GM13977 (cell line): ENCODE results near the gene CREB3L2.
"Not testable (repeated sequence)": the region's sequence is repeated elsewhere in the genome, so short reads cannot be mapped to it uniquely, and the experiment has no call there.

Experiments
- DNase-seq: peaks from one replicate; pipeline ENCODE4 v3.0.0; 2012; ENCODE audit warnings: low spot score
- CTCF ChIP-seq: IDR thresholded peaks from 2 replicates; pipeline ENCODE4 v1.5.1; 2012; ENCODE audit warnings: mild to moderate bottlenecking, control low read depth; ENCODE audit not compliant: insufficient read depth; ENCODE audit errors: extremely low read depth, missing control alignments
- in situ Hi-C: fragments of 300-500 bp; cut with MboI; formaldehyde crosslinking; loops from one replicate; pipeline ENCODE4 v1.12.0; 2022; ENCODE audit warnings: low sequenced_read_pairs, low pct_unique_long_range_greater_than_20kb, mixed read lengths, inconsistent platforms; ENCODE audit not compliant: unreplicated experiment

Gene CREB3L2

GRCh38 chr7:137968890-137969289 is 33.0 kb downstream of the CREB3L2 start:
- TF ChIP-seq CTCF = no peak
- DNase-seq = no peak
- in situ Hi-C loops = no loop called here

GRCh38 chr7:137968339-137968738 is 33.5 kb downstream of the CREB3L2 start:
- DNase-seq, in situ Hi-C loops: not testable (repeated sequence)

GRCh38 chr7:137967143-137968018 is 34.5 kb downstream of the CREB3L2 start:
- in situ Hi-C loops = no loop called here
- TF ChIP-seq CTCF = no peak
- no peak for DNase-seq

DNA sequence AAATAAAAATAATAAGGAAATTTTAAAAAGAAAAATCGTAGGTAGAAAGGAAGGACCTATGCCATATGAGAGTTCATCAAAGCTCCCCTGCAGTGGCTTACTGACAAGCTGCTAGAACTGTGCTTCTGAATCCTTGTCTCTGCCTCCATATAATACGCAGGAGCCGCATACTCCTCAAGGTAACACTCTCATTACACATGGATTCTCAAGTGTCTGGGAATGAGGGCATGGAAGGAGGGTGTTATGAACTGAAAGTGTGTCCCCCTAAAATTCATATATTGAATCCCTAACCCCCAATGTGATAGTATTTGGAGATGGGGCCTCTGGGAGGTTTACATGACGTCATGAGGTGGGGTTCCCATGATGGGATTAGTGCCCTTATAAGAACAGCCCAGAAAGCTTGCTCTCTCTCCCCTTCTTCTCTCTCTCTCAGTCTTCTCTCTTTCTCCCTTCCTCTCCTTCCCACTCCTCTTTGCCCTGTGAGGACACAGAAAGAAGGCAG is 35.2 kb downstream of the CREB3L2 start:
- in situ Hi-C loops = no loop called here
- DNase-seq = no peak
- TF ChIP-seq CTCF = no peak

DNA sequence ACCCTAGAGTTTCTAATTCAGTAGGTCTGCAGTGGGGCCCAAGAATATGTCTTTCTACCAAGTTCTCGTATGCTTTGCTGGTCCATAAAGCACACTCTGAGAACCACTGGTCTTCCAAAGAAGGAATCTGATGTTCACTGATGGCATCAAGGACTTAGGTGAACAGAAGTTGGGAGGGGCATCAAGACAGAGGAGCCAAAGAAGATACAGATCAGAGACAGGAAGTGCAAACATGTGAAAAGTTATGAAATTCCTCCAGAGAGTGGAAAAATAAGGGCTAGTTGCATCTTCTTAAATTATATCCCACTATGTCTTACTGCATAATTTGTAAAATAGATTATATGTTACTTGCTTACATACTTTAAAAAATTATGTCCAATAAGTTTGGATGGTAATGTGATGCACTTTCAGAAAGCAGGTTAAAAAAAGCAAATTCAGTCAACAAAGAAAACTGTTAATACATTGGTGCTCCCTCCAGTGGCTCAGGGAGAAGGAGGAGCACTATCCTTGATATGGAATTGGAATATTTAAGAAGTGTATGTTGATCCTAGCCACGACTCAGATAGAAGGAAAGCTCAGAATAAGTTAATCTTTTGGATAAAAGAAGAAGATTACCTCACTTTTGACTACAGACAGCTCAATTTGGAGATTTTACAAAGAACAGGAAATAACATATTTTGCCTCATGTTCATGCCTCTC is 35.8 kb downstream of the CREB3L2 start:
- DNase-seq = no peak
- in situ Hi-C loops = no loop called here
- TF ChIP-seq CTCF = no peak

DNA sequence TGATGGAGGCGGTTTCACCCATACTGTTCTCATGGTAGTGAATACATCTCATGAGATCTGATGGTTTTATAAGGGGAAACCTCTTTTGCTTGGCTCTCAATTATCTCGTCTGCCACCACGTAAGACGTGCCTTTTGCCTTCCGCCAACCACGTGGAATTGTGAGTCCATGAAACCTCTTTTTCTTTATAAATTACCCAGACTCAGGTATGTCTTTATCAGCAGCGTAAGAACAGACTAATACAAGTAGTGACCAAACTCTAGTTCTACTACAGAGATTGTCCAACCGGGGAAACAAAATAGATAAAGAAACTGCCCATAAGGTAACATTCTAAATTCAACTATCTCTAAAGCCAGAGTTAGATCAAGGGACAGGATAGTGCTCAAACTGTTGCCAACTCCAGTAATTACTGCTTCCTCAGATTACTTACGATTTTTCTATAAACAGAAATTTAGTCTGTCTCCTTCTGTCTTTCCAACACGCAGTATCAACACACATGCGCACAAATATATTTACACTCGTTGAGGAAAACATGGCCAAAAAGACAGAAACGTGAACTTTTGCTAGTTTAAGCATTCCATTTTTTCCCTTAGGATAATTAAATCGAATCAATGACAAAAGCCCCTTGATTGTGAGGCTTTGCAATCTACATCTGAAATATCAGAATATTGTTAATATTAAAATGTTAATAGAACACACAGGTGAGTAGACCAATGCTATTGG is 36.9 kb downstream of the CREB3L2 start:
- no peak for DNase-seq
- in situ Hi-C loops = no loop called here
- no peak for TF ChIP-seq CTCF
